Heart right ventricle (tissue), 16 donors: Measurements from ENCODE around the gene ATG9B. TPM values are rescaled to one million over a fixed set of nuclear protein-coding genes. Genes with fewer than 3 reads are reported as not detected.
A peak's percentile ranks its signal among the peaks of the same experiment; 100 is the strongest.

Experiments
- ATAC-seq, 8 donors: fragments of 200-7000 bp; cut with Tn5 transposase; one replicate each; pipeline ENCODE4 v1.9.1; 2020; ENCODE audit warnings: mild to moderate bottlenecking in 8 of 8, moderate library complexity in 8 of 8, moderate number of reproducible peaks in 1 of 8
- DNase-seq, 2 donors: peaks; one replicate each; pipeline ENCODE4 v3.0.0-alpha.2; 2020
- H3K27ac ChIP-seq, 10 donors: fragments of 200-600 bp; sonication (generic) in 2 of 10; one replicate each; pipeline versions ENCODE4 v1.5.0 to v1.8.0; 2020 to 2022; ENCODE audit warnings: mild to moderate bottlenecking in 3 of 10
- H3K27me3 ChIP-seq, 7 donors: fragments of 200-600 bp; one replicate each; pipeline ENCODE4 v1.8.0; 2021 to 2022; ENCODE audit warnings: mild to moderate bottlenecking in 2 of 7
- H3K36me3 ChIP-seq, 9 donors: fragments of 200-600 bp; sonication (generic) in 1 of 9; one replicate each; pipeline versions ENCODE4 v1.5.0 to v1.8.0; 2020 to 2022; ENCODE audit warnings: mild to moderate bottlenecking in 2 of 9
- H3K4me1 ChIP-seq, 9 donors: fragments of 200-600 bp; sonication (generic) in 1 of 9; one replicate each; pipeline versions ENCODE4 v1.5.0 to v1.8.0; 2020 to 2022; ENCODE audit warnings: mild to moderate bottlenecking in 4 of 9
- H3K4me3 ChIP-seq, 10 donors: fragments of 200-600 bp; sonication (generic) in 2 of 10; one replicate each; pipeline versions ENCODE4 v1.5.0 to v1.8.0; 2020 to 2022; ENCODE audit warnings: mild to moderate bottlenecking in 7 of 10, moderate library complexity in 2 of 10
- H3K9me3 ChIP-seq, 11 donors: fragments of 200-600 bp in 10 of 11; sonication (generic) in 2 of 11; one replicate each; pipeline versions ENCODE4 v1.5.0 to v1.8.0; 2013 to 2022; ENCODE audit warnings: mild to moderate bottlenecking in 2 of 11, control low read depth in 1 of 11, moderate library complexity in 1 of 11
- CTCF ChIP-seq, 9 donors: fragments of 200-600 bp; sonication (generic) in 2 of 9; IDR thresholded peaks; one replicate each; pipeline versions ENCODE4 v1.5.0 to v1.8.0; 2021 to 2022; ENCODE audit warnings: antibody characterized with exemption in 9 of 9, mild to moderate bottlenecking in 5 of 9, moderate library complexity in 1 of 9
- WGBS, 2 donors: extraction: QIAGEN DNeasy Blood & Tissue Kit; methylation state at CpG; one replicate each; pipeline ENCODE4 v1.1.7; 2013; ENCODE audit warnings: inconsistent platforms in 1 of 2; 5-methylcytosine and 5-hydroxymethylcytosine counted together
- intact Hi-C, 10 donors: fragments of 100-400 bp; cut with DNase I; formaldehyde crosslinking; loops; one replicate each; pipeline versions ENCODE4 v1.11.1 to v1.14.2; 2022
- polyA plus RNA-seq, 2 donors: library from polyadenylated mRNA; stranded (reverse); fragments of 200-250 nt; gene quantifications; one replicate each; pipeline ENCODE4 v1.2.3, GENCODE V29; 2013
- total RNA-seq, 10 donors: library from RNA; stranded (reverse); fragmentation: NEBNext Ultra II Directional in 3 of 10; extraction: Animal tissue kit (Norgen Biotek cat#: 25700) in 3 of 10; gene quantifications; one replicate each; pipeline versions ENCODE4 v1.2.1 to v1.2.4, GENCODE V29; 2021 to 2023
- donor health status: Arrhythmogenic right ventricular cardiomyopathy.
- donor health status: ischemic (EF 13 %, LVEDD 7.1; RV severe dilation, severe dysfunction).
- donor health status: healthy with polysubstance abuse.
- donor health status: DM: no; HTN: yes; CAD: no.
- donor health status: DM: no; HTN: no; CAD: no.
- donor health status: ischemic (EF 25% LVEDD 6.9; RV normal size, moderate dysfunction).
- donor health status: ischemic (EF 25% LVEDD 5.7; RV mildly dilated, moderate dysfunction).
- donor health status: healthy.
- donor health status: DM: yes; HTN: yes; CAD: no.
- donor health status: Ischemic cardiomyopathy.
- donor health status: ischemic (EF 35%, LVEDD 5.7; RV mildly dilated, moderate dysfunction).
- donor health status: nonischemic (EF 11% LVEDD 7.7; RV severe dilation, severe dysfunction).
- donor health status: DM: yes; HTN: yes; CAD: no.
- donor health status: PGD.
- donor health status: ischemic (EF 29% LVEDD 5.4; RV normal size, mild dysfunction).
- donor health status: nonischemic (EF 23%, LVEDD 6.1; RV moderate dilation, normal function).

Gene ATG9B
- total and polyA plus RNA-seq, 12 donors: 0.09 to 0.59 (median 0.39) TPM; not detected in 7

- peaks cover 0 to 74% (median 43%) of the 10 kb centered on the region in 9 donors for H3K36me3 ChIP-seq
- H3K27me3 ChIP-seq: no peaks in the 10 kb centered on the region
- H3K9me3 ChIP-seq: no peaks in the 10 kb centered on the region
- no peak overlapping the region for H3K27ac ChIP-seq
- intact Hi-C loops: no loop called here
- no peak overlapping the region for H3K4me3 ChIP-seq
- no peak for TF ChIP-seq CTCF (IDR thresholded peaks at IDR 0.05)
- WGBS, 2 donors: 75% methylated on average over 14 of the region's 14 CpGs
- DNase-seq (no peak), ATAC-seq (no peak)
- H3K4me1 ChIP-seq: peaks cover 20 to 41% (median 32%) of the 10 kb centered on the region in 9 donors
Observed at GRCh38 chr7:151065516-151065915, 41.2 kb upstream of the ATG9B start.

- no peak overlapping the region for H3K4me3 ChIP-seq
- no peak for TF ChIP-seq CTCF (IDR thresholded peaks at IDR 0.05)
- WGBS, 2 donors: 86 to 90% methylated on average over 6 of the region's 6 CpGs
- H3K27me3 ChIP-seq: no peaks in the 10 kb centered on the region
- H3K4me1 ChIP-seq: peaks cover 23 to 46% (median 37%) of the 10 kb centered on the region in 9 donors
- peaks cover 0 to 69% (median 43%) of the 10 kb centered on the region in 9 donors for H3K36me3 ChIP-seq
- no peaks in the 10 kb centered on the region for H3K9me3 ChIP-seq
- no peak for DNase-seq
- ATAC-seq: no peak
- intact Hi-C loops: no loop called here
- no peak overlapping the region for H3K27ac ChIP-seq
Observed at GRCh38 chr7:151064993-151065392, 40.7 kb upstream of the ATG9B start.

GRCh38 chr7:151064454-151064853, 40.2 kb upstream of the ATG9B start:
- no peak for TF ChIP-seq CTCF (IDR thresholded peaks at IDR 0.05)
- Histone ChIP-seq H3K9me3 (no peaks in the 10 kb centered on the region), H3K27me3 (no peaks in the 10 kb centered on the region), H3K4me3 (no peak overlapping the region), H3K27ac (no peak overlapping the region), H3K36me3 (peaks cover 0 to 64% (median 43%) of the 10 kb centered on the region in 9 donors), H3K4me1 (peaks cover 23 to 46% (median 37%) of the 10 kb centered on the region in 9 donors)
- ATAC-seq (no peak), DNase-seq (no peak)
- WGBS, 2 donors: 96 to 97% methylated on average over 17 to 18 of the region's 18 CpGs
- intact Hi-C loops: no loop called here

- 50 to 52% methylated on average over 11 of the region's 11 CpGs for WGBS, 2 donors
- DNase-seq (no peak), ATAC-seq (peak in 1 of 8 donors; percentile 9)
- no peak for TF ChIP-seq CTCF (IDR thresholded peaks at IDR 0.05)
- Histone ChIP-seq H3K9me3 (no peaks in the 10 kb centered on the region), H3K27ac (peak overlapping the region in 7 of 10 donors; percentile 34 to 73 (median 67)), H3K27me3 (no peaks in the 10 kb centered on the region), H3K36me3 (peaks cover 0 to 51% (median 30%) of the 10 kb centered on the region in 9 donors), H3K4me3 (peak overlapping the region in 4 of 10 donors; percentile 17 to 37 (median 22)), H3K4me1 (peaks cover 27 to 56% (median 46%) of the 10 kb centered on the region in 9 donors)
- intact Hi-C loops: loop anchor here in 1 of 10 donors (2.0 kb wide), 1 partner anchor 16 kb away; no protein-coding TSS in a partner anchor
Observed at GRCh38 chr7:151063212-151063561, 38.9 kb upstream of the ATG9B start.
